ENCODE measurements around the gene RD3L.

RD3L gene

DNA sequence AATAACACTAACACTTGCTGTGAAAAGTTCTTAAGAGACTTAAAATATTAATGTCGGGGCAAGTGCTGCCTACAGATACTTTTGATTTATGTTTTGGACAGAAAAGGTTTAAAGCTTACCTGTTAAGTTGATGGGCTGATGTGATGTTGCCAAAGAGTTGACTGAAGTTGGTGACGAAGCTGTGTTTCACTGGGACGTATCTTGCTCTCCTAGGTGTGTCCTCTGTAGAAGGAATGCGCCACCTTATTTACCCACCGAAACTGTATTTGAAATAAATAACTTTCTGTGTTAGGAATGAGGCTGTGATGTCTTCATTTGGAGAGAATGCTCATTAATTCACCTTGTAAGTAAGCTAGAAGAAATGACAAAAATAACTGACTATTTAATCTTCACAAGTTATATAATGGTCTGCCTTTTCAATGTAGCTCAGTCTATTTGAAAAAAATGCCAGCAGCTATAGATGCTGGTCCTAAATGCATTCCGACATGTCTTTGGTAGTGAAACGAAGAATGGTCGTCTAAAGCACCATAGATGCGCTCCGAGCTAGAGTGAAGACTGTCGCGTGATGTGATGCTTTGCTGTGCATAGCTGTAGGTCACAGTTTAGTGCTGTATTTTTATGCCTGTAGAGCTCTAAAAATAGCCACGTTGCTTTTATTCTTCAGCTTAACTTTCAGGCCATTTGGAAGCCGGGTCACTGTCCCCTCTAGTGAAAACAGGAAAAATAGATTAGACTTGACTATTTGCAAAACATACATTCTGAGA, at the start of gene RD3L:
Gene RD3L, minus strand, starts transcription at position 557 of the 764 bp plus-strand sequence. CDS start 834 bp downstream, outside the sequence.
- no peak for DNase-seq

DNA sequence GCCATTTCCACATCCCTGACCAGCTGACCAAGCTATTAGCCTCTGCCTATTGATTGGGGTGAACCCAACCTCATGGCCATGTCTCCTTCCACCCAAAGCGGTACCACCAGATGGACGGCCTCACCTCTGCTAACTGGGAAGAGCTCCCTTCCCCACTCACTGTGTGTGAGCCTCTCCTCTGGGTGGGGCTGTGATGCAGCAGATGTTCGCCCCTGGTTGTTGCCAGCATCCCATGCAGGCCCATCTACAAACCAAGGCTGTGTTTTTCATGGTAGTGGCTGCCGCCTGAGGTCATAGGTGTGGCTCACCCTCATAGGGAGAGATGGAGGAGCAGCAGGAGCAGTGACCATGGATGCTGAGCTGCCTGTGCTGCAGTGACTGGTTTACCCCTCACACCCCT, 47.6 kb upstream of the RD3L start:
- DNase-seq, result no peak

- peak; percentile 1 for DNase-seq
Observed at GRCh38 chr14:103989034-103989433, 46.7 kb upstream of the RD3L start.

GRCh38 chr14:103984196-103984595, 41.9 kb upstream of the RD3L start:
- DNase-seq, result no peak

DNA sequence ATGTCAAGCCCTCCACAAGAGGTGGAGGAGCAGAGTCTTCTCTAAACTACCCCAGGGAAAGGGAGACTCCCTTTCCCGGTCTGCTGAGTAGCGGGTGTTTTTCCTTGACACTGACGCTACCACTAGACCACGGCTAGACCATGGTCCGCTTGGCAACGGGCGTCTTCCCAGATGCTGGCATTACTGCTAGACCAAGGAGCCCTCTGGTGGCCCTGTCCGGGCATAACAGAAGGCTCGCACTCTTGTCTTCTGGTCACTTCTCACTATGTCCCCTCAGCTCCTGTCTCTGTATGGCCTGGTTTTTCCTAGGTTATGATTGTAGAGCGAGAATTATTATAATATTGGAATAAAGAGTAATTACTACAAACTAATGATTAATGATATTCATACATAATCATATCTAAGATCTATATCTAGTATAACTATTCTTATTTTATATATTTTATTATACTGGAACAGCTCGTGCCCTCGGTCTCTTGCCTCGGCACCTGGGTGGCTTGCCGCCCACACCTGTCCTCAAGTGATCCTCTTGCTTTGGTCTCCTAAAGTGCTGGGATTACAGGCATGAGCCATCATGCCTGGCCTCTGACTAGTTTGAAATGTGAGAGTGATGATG, 38.4 kb upstream of the RD3L start:
- DNase-seq, result peak; percentile 20

DNA sequence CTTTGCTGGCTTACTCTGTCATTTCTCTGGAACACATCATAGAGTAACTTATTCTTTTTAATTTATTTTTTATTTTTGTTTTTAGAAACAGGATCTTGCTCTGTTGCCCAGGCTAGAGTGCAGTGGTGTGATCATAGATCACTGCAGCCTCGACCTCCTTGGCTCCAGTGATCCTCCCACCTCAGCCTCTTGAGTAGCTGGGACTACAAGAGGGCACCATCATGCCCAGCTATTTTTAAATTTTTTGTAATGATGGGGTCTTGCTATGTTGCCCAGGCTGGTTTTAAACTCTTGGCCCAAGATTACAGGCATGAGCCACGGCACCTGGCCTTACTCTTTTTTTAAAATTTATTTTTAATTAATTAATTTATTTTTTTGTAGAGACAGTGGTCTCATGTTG, 32.2 kb upstream of the RD3L start:
- DNase-seq, result no peak

DNA sequence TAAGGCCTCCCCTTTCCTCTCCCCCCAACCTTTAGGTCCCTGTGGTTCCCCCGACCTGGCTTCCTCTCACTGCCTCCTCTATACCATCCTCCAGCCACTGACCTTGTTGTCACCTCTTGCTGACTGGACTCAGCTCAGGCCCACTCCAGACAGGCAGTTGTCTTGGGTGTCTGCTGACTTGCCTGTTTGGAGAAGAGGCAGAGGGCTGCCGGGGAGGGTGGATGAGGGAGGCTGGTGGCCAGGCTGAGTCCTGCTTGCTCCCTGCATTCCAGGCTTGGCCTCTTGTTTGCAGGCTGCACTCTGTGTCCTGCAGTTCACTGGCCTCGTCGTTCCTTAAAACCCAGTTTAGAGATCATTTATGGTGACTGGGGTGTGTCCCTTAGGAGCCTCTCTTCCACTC, 31.0 kb upstream of the RD3L start:
- no peak for DNase-seq

DNA sequence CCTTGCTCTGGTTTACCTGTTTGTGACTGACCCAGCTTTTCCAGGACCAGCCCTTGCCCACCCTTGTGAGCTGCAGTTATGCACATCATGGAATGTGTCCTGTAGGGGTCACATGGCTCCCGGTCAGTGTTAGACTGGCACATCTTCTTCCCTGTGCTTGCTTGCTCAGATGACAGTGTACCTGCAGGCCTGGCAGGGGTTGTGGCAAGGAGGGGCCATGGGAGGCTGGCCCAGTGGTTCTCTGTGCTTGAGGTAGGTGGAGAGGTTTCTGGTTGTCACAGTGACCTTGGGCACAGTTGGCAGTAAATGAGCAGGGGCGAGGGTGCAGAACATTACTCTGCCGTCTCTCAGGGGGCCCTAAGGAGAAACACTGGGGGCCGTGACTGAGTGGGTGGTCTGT, 27.6 kb upstream of the RD3L start:
- no peak for DNase-seq

DNA sequence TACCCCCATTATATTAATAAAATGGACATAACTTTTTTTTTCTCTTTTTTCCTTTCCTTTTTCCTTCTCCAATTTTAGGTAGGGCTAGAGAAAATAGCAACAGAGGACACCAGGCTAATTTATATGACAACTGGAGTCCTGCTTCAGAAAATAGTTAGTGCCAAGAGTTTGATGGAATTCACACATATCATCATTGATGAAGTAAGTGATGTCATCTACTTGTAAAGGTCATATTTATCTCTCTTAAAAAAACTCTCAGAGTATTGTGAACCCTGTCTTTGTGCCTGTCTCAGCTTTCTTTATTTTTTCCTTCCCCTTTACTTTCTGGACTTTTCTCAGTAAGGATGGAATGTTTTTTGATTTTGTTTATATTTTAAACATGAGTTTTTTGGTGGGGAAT, 24.3 kb upstream of the RD3L start:
- DNase-seq, result no peak

- DNase-seq, result no peak
Observed at GRCh38 chr14:103961928-103962578, 19.7 kb upstream of the RD3L start.

GRCh38 chr14:103960457-103961055, 18.2 kb upstream of the RD3L start:
- no peak for DNase-seq

GRCh38 chr14:103949131-103949790, 6.9 kb upstream of the RD3L start:
- no peak for DNase-seq

GRCh38 chr14:103948442-103948841, 6.1 kb upstream of the RD3L start:
- no peak for DNase-seq

- DNase-seq, result no peak
Observed at GRCh38 chr14:103946975-103947374, 4.6 kb upstream of the RD3L start.

DNA sequence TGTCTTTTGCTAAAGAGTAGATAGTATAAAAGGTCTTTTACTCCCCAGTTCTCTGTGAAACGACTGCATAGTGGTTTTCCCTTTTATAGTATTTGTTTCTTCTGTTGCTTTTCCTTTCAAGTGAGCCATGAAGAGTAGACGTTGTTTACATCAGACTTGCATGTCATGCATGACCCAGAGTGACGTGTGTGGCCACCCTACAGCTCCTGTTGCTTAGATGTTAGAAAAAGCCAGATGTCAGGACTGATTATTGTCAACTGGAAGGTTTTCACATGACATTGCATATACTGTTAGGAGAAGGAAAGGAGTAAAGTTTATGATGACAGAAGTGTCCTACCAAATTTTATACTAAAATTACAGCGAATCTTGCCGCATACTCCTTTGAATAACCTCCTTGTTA, 1.3 kb upstream of the RD3L start:
- peak; percentile 79 for DNase-seq

DNA sequence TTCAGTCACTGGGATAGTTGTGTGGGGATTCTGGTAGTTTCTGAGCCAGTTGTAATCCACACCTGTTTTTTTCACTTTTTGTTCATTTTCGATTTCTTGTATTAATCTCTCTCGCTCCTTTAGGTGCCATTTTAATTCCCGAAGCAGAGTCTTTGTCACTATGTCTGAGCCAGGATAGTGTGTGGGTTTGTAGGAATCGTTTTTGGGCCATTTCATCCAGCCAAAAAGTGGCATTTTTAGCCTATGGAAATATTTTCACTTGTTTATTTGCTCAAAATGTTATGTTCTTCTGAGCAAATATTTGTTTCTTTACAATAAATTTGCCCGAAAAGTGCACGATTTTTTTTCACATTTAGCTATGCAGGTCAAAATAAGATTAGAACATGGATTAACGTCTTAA, 867 bp downstream of the RD3L start:
- DNase-seq, result no peak

GRCh38 chr14:103935102-103935501, 7.2 kb downstream of the RD3L start:
- DNase-seq, result no peak

DNA sequence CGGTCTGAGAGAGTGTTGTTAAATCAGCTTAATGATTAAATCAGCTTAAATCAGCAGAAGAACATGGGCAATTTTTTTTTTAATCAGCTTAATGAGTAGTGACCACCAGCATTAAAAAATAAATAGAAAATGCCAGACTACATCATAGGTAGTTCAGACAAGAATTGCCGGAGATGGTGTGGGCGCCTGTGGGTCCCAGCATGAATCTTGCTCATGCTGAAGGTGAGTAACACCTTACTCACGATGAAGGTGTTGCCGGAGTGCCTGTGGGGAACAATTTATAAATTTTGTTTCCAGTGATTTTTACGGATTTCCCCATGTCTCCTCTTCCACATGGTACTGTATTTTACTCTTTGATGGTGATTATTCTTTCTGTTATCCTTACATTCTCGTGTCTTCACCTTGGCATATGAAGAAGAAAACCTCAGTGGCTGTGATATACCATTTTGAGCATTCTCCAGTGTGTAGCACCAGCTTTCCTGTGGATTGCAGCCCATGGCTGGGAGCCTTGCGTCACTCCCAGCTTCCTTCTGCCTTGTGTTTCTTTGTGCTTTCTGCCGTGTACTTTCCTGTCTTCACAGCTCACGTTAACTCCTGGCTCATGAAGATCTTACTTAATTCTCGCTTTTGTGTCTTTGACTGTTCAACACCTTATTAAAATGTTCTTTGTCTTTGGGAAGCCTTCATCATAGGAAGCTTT, 9.4 kb downstream of the RD3L start:
- DNase-seq, result no peak

DNA sequence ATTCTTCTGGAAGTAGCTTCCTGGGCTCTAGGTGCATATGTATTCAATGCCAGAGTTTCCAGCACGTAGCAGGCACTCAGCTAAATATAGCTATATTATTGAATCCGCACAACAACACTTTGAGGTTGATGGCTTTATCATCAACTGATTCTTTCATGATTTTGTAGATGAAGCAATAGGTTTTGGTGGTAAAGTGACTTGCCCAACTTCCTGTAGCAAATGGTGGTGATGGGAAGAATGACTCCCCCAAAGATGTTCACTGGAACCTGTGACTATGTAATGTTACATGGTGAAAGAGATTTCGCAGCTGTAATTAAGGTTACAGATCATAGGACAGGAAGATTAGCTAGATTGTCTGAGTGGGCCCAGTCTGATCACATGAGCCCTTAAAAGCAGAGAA, 10.9 kb downstream of the RD3L start:
- DNase-seq, result peak; percentile 16

- no peak for DNase-seq
Observed at GRCh38 chr14:103930051-103930604, 12.2 kb downstream of the RD3L start.

DNA sequence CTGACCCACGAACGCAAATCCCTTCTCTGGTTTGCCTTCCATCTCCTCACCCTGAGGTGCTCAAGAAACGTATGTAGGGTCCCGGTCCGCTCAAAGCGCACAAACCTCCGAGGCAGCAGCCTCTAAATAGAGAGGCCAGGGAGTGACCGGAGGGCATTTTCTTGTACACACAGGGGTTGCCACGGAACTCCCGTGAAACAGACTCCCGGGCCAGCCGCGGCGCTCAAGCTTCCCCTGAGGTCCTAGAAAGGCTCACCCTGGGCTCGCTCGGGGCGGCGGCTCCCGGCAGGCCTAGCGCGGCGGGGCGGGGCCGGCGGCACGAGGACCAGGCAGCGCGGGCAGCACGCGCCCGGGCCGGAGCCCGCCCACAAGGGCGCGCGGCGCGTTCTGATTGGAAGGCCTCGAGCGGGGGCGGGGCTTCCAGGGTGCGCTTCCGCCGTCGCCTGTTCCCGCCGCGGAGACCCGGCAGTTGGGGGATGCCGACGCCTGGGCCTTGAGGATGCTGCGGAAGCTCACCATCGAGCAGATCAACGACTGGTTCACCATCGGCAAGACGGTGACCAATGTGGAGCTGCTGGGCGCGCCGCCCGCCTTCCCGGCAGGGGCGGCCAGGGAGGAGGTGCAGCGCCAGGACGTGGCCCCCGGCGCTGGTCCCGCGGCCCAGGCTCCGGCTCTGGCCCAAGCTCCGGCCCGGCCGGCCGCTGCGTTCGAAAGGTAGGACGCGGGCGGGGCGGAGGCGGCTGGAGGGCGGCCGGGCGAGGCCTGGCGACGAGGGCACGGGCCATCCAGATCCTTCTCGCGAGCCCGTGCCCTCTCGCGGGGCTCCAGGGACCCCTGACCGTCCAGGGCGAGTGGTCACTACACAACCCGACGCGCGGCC, 14.1 kb downstream of the RD3L start, which contains the start of gene TDRD9:
Gene TDRD9, plus strand, starts transcription at position 446 of the 880 bp plus-strand sequence. Its CDS starts 54 bp downstream, at position 500.
- no peak for DNase-seq

Measured in OCI-M1 (cell line).